ENCODE data around the gene EIF3A.

The EIF3A gene

GRCh38 chr10:119049777-119050176, 30.8 kb downstream of the EIF3A start:
- Mint-ChIP-seq H3K4me3 (no peak overlapping the region), H3K27ac (peak overlapping the region; percentile 8), H3K27me3 (ENCODE audit: low read depth, poor library complexity) (no peaks in the 10 kb centered on the region), H3K4me1 (no peaks in the 10 kb centered on the region), H3K9me3 (peaks cover 8% of the 10 kb centered on the region), H3K36me3 (ENCODE audit: low read depth) (peaks cover 97% of the 10 kb centered on the region)
- DNase-seq = no peak
- TF ChIP-seq CTCF (IDR thresholded peaks at IDR 0.05) = no peak

GRCh38 chr10:119049361-119049760, 31.3 kb downstream of the EIF3A start:
- Mint-ChIP-seq H3K4me1 (no peaks in the 10 kb centered on the region), H3K27me3 (ENCODE audit: low read depth, poor library complexity) (no peaks in the 10 kb centered on the region), H3K27ac (no peak overlapping the region), H3K36me3 (ENCODE audit: low read depth) (peaks cover 94% of the 10 kb centered on the region), H3K9me3 (peaks cover 8% of the 10 kb centered on the region), H3K4me3 (no peak overlapping the region)
- no peak for DNase-seq
- no peak for TF ChIP-seq CTCF (IDR thresholded peaks at IDR 0.05)

GRCh38 chr10:119045561-119045960, 35.1 kb downstream of the EIF3A start:
- Mint-ChIP-seq H3K36me3 (ENCODE audit: low read depth) (peaks cover 88% of the 10 kb centered on the region), H3K4me3 (no peak overlapping the region), H3K27me3 (ENCODE audit: low read depth, poor library complexity) (peaks cover 5% of the 10 kb centered on the region), H3K27ac (peak overlapping the region; percentile 78), H3K4me1 (peaks cover 25% of the 10 kb centered on the region), H3K9me3 (no peaks in the 10 kb centered on the region)
- TF ChIP-seq CTCF (IDR thresholded peaks at IDR 0.05) = no peak
- no peak for DNase-seq

GRCh38 chr10:119042169-119042568, 38.4 kb downstream of the EIF3A start:
- peak overlapping the region; percentile 97 for H3K27ac Mint-ChIP-seq
- H3K36me3 Mint-ChIP-seq (ENCODE audit: low read depth) = peaks cover 86% of the 10 kb centered on the region
- H3K27me3 Mint-ChIP-seq (ENCODE audit: low read depth, poor library complexity) = peaks cover 5% of the 10 kb centered on the region
- TF ChIP-seq CTCF (IDR thresholded peaks at IDR 0.05) = no peak
- DNase-seq = no peak
- no peak overlapping the region for H3K4me3 Mint-ChIP-seq
- H3K4me1 Mint-ChIP-seq = peaks cover 33% of the 10 kb centered on the region
- no peaks in the 10 kb centered on the region for H3K9me3 Mint-ChIP-seq

GRCh38 chr10:119041326-119041725, 39.3 kb downstream of the EIF3A start:
- Mint-ChIP-seq H3K4me1 (peaks cover 33% of the 10 kb centered on the region), H3K9me3 (no peaks in the 10 kb centered on the region), H3K4me3 (no peak overlapping the region), H3K27me3 (ENCODE audit: low read depth, poor library complexity) (peaks cover 5% of the 10 kb centered on the region), H3K36me3 (ENCODE audit: low read depth) (peaks cover 87% of the 10 kb centered on the region), H3K27ac (peak overlapping the region; percentile 39)
- TF ChIP-seq CTCF (IDR thresholded peaks at IDR 0.05) = no peak
- DNase-seq = peak; percentile 44

GRCh38 chr10:119039161-119039560, 41.5 kb downstream of the EIF3A start:
- Mint-ChIP-seq H3K27me3 (ENCODE audit: low read depth, poor library complexity) (peaks cover 5% of the 10 kb centered on the region), H3K4me1 (peaks cover 33% of the 10 kb centered on the region), H3K9me3 (no peaks in the 10 kb centered on the region), H3K36me3 (ENCODE audit: low read depth) (peaks cover 82% of the 10 kb centered on the region), H3K27ac (peak overlapping the region; percentile 67), H3K4me3 (no peak overlapping the region)
- DNase-seq = no peak
- no peak for TF ChIP-seq CTCF (IDR thresholded peaks at IDR 0.05)
